ENCODE results near the gene SLC38A4.
"Not testable (repeated sequence)": the region's sequence is repeated elsewhere in the genome, so short reads cannot be mapped to it uniquely, and the experiment has no call there.

SLC38A4 gene

DNA sequence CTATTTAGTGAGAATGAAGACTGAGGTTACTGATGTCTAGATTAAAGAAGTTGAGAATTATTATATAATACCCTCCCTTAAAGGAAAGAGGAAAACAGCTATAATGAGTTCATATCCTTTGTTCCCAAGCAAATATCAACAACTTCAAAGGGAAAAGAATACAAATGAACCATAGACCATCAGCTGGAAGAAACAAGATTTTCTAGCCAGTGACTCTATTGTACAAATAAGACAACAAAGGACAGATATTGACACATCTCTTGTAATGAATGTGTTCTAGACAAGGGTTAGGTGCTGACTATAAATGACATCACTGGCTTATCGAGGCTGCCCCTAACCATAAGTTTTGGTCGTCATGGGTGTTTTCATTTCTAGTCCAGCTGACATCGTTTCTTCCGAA is 48.2 kb downstream of the SLC38A4 start:
- DNase-seq (ENCODE audit: low spot score), result no peak

DNA sequence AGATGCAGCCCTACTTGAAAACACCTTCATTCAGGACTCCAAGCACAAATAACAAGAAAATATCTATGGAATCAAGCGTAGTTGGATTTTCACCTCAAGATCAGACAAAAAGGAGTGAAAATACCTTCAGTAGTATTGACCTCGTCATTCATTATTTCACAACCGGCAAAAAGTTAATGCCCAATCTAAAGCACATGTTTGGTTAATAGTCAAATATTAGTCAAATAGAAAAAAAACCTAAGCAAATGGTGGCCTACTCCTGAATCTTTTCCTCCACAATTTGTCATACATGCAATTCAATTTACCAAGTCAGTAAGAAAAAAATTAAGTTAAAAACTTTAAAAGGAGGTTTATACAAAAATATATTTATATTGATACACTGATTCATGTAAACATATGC is 50.0 kb downstream of the SLC38A4 start:
- no peak for DNase-seq (ENCODE audit: low spot score)

- no peak for DNase-seq (ENCODE audit: low spot score)
Measured at GRCh38 chr12:46774322-46774633, 51.5 kb downstream of the SLC38A4 start.

DNA sequence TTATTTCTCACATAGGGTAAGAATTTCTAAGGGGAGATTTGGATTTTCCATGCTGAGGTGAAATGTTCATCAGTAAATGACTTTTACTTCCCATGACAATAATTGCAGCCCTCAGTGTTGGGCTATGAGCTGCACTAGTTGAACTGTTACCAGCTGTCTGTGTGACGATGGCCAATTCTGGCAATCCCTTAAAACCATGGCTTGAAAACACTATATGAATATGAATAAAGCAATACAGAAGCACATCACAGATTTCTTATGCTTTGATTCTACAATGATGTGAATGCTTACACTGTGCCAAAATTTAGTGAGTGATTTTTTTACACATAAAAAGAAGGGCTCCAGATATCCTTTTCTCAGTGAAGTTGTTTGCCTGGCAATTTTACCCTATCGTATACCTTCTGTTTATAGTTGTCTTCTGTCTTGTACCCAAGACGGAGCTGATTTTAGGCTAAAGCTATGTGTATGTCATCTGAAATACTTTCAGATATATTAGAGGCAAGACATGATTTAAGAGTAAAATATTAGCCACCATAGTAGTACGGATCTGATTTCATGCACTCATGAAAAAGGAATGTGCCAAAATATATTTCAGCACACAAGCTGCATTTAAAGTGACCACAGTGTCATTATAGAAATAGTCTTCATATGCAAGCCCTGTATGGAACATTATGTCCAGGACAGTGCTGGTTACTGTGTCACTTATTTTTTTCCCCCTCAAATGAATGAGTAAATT is 52.0 kb downstream of the SLC38A4 start:
- peak; percentile 27 for DNase-seq (ENCODE audit: low spot score)

DNA sequence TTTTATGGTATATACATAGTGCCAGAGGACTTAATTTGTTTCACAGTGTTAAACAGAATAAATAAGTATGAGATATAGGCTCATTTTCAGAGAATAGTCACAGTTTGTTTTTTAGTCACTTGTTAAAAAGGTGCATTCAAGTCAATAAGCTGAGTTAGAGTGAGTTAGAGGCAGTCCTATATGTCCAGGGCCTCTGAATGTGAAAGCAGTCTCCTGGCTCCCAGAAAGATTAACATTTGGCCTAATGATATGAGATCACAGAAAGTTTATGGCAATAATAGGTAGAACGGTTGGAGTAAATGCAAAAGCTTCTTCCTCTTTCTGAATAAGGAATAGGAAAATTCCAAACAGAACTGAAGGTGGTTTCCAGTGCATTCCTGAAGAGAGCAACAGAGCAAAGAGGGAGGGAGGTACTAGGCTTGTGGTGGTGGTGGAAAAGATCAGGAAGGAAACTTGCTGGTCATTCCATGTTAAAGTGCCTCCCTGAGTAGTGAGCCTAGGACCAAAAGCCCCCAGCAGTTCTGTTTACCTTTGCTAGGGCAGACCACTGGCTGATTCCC is 54.4 kb downstream of the SLC38A4 start:
- peak; percentile 49 for DNase-seq (ENCODE audit: low spot score)

- peak; percentile 37 for DNase-seq (ENCODE audit: low spot score)
Measured at GRCh38 chr12:46770501-46771183, 55.2 kb downstream of the SLC38A4 start.

GRCh38 chr12:46764005-46764404 is 61.8 kb downstream of the SLC38A4 start:
- DNase-seq (ENCODE audit: low spot score), result no peak

GRCh38 chr12:46763230-46763629 is 62.6 kb downstream of the SLC38A4 start:
- DNase-seq (ENCODE audit: low spot score), result no peak

DNA sequence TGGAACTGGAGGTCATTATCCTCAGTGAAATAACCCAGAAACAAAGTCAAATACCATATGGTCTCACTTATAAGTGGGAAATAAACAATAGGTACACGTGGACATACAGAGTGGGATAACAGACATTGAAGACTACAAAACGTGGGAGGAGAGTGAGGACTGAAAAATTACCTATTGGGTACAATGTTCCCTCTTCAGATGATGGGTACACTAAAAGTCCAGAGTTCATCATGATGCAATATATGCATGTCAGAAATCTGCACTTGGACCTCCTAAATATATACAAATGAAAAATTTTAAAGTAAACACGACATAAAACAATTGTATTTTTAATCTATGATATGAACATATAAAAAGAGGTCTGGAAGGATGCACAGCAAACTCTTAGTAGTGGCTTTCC is 71.2 kb downstream of the SLC38A4 start:
- DNase-seq (ENCODE audit: low spot score), result no peak

GRCh38 chr12:46752396-46752795 is 73.4 kb downstream of the SLC38A4 start:
- DNase-seq (ENCODE audit: low spot score), result no peak

DNA sequence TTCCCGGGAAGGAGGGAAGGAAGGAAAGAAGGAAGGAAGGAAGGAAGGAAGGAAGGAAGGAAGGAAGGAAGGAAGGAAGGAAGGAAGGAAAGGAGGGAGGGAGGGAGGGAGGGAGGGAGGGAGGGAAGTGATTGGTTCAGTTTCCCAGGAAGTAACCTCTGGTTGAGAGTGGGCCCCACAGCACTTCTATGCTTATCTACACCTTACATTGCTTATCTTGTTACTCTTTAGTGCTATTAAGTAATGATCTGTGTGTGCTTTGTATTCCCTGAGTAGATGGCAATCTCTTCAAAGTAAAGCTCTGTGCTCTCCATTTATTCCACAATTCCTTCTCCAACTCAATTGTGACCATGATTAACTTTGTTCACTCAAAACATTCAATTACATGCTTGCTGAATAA is 74.6 kb downstream of the SLC38A4 start:
- DNase-seq (ENCODE audit: low spot score), result no peak

GRCh38 chr12:46749322-46749721 is 76.5 kb downstream of the SLC38A4 start:
- DNase-seq (ENCODE audit: low spot score), result no peak

GRCh38 chr12:46744283-46744682 is 81.5 kb downstream of the SLC38A4 start:
- peak; percentile 31 for DNase-seq (ENCODE audit: low spot score)

GRCh38 chr12:46743456-46743855 is 82.3 kb downstream of the SLC38A4 start:
- no peak for DNase-seq (ENCODE audit: low spot score)

DNA sequence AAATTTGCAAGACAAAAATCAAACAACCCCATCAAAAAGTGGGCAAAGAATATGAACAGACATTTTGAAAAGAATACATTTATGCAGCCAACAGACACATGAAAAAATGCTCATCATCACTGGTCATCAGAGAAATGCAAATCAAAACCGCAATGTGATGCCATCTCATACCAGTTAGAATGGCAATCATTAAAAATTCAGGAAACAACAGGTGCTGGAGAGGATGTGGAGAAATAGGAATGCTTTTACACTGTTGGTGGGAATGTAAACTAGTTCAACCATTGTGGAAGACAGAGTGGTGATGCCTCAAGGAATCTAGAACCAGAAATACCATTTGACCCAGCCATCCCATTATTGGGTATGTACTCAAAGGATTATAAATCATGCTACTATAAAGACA is 83.5 kb downstream of the SLC38A4 start:
- DNase-seq (ENCODE audit: low spot score), result not testable (repeated sequence)

- DNase-seq (ENCODE audit: low spot score), result no peak
Measured at GRCh38 chr12:46725332-46725731, 100.5 kb downstream of the SLC38A4 start.

DNA sequence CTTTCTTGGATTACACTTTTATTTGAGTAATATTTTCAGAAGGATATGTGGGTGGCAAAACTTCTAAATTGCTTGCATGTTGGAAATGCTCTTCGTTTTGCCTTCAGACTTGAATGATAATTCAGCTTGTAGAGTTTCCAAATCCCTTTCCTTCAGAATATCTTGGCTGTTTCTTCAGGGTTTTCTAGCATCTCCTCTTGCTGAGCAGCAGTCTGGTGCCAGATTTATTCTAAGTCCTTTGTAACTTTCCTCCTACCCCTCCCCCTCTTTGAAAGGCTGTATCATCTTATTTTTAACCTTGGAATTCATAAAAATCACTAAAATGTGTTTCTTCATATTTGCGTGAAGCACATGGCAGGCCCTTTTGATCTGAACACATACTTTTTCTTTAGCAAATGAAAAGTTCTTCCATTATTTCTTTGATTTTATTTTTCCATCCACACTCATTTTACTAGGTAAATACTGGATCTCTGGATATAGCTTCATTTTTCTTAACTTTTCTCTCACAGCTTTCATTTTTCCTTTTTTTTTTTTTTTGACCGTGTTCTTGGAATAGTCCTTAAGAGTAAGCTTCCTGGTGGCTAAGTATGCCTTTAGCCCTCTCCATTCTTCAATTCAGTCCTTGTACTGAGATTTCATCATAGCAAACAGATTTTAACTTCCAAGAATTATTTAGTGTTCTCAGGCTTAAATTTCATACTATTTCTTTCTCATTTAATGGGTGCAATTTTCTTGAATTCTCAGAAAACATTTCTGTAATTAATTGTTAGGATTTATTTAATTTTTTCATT is 102.0 kb downstream of the SLC38A4 start:
- DNase-seq (ENCODE audit: low spot score), result no peak

DNA sequence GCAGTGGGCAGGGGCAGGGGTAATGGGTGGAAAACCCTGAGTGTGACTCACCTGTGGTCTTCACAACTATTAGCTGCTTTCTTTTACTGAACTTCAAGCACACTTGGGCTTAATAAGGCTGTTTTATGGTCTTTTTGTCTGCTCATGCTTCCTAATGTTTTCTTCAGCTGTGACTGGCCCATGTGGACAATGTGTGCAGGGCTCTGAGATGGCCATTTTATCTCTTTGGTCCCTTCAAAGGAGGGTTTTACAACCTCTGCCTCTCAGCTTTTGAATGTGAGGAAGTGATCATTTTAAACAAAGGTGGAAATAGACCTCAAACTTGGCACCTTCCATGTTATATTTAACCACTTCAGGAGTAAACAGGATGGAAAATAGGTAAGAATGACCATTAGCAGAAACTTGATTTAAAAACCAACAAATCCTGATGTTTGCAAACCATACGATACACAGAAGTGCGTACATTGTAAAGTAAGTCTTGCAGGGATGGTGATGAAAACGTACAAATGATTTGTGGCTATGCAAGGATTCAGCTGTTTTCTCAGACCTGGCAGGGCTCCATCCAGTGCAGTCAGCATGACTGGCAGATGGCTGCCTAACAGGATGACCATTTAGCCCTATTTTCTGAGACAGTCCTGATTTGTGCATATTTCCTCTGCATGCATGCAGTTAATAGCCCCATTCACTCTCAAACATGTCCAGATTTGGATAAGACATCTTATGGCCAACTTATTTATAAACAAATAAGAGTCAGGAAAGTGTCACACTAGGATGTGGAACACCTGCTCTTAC is 103.2 kb downstream of the SLC38A4 start:
- peak; percentile 15 for DNase-seq (ENCODE audit: low spot score)

DNA sequence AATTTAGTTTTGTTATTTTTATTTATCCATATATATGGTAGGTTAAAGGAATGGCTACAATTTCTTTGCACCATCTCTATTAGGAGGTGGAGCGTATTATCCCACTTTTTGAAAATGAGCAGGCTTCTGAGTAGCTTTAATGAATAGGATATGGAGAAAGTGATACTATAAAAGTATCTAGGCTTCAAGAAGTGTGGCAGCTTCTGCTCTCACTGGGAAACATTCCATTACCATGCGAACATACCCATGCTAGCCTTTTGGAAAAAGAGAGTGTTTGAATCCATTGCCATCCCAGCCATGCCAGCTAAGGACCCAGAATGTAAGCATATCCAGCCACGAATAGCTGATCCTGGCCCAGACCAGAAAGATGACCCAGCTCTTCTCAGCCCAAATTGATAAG is 107.3 kb downstream of the SLC38A4 start:
- DNase-seq (ENCODE audit: low spot score), result no peak

DNA sequence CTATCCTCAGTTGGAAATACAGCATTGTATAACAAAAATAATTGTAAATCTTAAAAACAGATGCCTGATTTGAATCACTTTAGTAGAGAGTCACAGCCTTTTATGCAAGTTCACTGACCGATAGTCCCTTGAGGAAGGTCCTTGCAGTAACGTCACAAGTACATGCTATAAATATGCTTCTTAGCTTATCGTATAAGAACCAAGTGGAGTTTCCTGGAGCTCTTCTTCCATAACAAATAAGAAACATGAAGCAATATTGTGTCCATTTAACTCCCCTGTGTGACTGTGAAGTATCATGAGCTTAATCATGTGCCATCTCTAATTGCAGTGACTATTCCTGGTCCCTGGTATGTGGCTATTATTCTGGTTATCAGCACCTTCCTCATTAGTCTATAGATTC is 107.9 kb downstream of the SLC38A4 start:
- DNase-seq (ENCODE audit: low spot score), result no peak

- DNase-seq (ENCODE audit: low spot score), result no peak
Measured at GRCh38 chr12:46717159-46717558, 108.6 kb downstream of the SLC38A4 start.

All from AG08395 (cell line).